HCT116 (cell line): ENCODE data around the gene BAX. TPM values are rescaled to one million over a fixed set of nuclear protein-coding genes. Genes with fewer than 3 reads are reported as not detected.

Experiments used
- ATAC-seq: fragments of 200-7000 bp; cut with Tn5 transposase; 2 replicates; pipeline ENCODE4 v1.9.1; 2020; ENCODE audit warnings: mild to moderate bottlenecking, moderate library complexity
- BruUV-seq: library from RNA; stranded (reverse); fragments of 400-500 nt; replicated peaks from 2 replicates; lab custom pipeline; 2021; lab: Mats Ljungman, UMichigan
- CTCF ChIA-PET: fragments of 300-600 bp; sonication (Branson Sonifier 250); formaldehyde crosslinking; loops from one replicate; lab custom pipeline; 2021; ENCODE audit warnings: antibody characterized with exemption; lab: Charles Lee
- POLR2A ChIA-PET: fragments of 300-600, 350-600 bp; sonication (Branson Sonifier 250); formaldehyde crosslinking; loops from one replicate; lab custom pipeline; 2021; ENCODE audit warnings: antibody characterized with exemption; lab: Charles Lee
- RAD21 ChIA-PET, 2 experiments: fragments of 300-600 bp; sonication (Branson Sonifier 250); formaldehyde crosslinking; loops; one replicate each; lab custom pipeline; 2023; ENCODE audit warnings: low total read pairs in 2 of 2; ENCODE audit not compliant: uncharacterized antibody in 2 of 2, unreplicated experiment in 2 of 2, low non-redundant PET in 1 of 2; lab: Charles Lee
- DNase-seq: peaks from one replicate; pipeline ENCODE4 v3.0.0-alpha.2; 2010; ENCODE audit warnings: low read depth, low spot score
- H2AFZ ChIP-seq: fragments of 200-600 bp; shearing (Covaris generic), sonication (generic); 2 replicates; pipeline ENCODE4 v1.6.1; 2017; ENCODE audit warnings: low read depth, mixed run types, mixed read lengths, antibody characterized with exemption, low read length; ENCODE audit not compliant: poor library complexity, severe bottlenecking
- H3K27ac ChIP-seq: 2 replicates; pipeline ENCODE4 v1.5.1; 2012; ENCODE audit warnings: low read depth, low read length
- H3K27me3 ChIP-seq: fragments of 200-600 bp; sonication (generic); 2 replicates; pipeline ENCODE4 v1.6.1; 2016; ENCODE audit warnings: mixed run types, low read length, mixed read lengths; ENCODE audit not compliant: insufficient read depth
- H3K36me3 ChIP-seq, 2 experiments: fragments of 200-500 bp in 1 of 2; fragments of 200-600 bp in 1 of 2; sonication (Bioruptor generic) in 1 of 2; sonication (generic) in 1 of 2; 2 replicates each; pipeline versions ENCODE4 v1.5.1 to v1.6.1; 2014 to 2016; ENCODE audit warnings: low read length in 2 of 2, inconsistent platforms in 1 of 2, mixed read lengths in 1 of 2, mixed run types in 1 of 2; ENCODE audit not compliant: insufficient read depth in 2 of 2, control insufficient read depth in 1 of 2
- H3K4me1 ChIP-seq, 2 experiments: fragments of 200-600 bp in 1 of 2; sonication (generic) in 1 of 2; 2 replicates each; pipeline versions ENCODE4 v1.5.1 to v1.6.1; 2012 to 2017; ENCODE audit warnings: low read length in 2 of 2, inconsistent platforms in 1 of 2, mild to moderate bottlenecking in 1 of 2, mixed read lengths in 1 of 2, mixed run types in 1 of 2, moderate library complexity in 1 of 2; ENCODE audit not compliant: insufficient read depth in 2 of 2, control insufficient read depth in 1 of 2
- H3K4me2 ChIP-seq: fragments of 200-600 bp; sonication (generic); 2 replicates; pipeline ENCODE4 v1.6.1; 2017; ENCODE audit warnings: mixed run types, low read length, mixed read lengths
- H3K4me3 ChIP-seq, 2 experiments: fragments of 200-600 bp in 1 of 2; sonication (generic) in 1 of 2; replicated peaks in 1 of 2; 2 replicates each; pipeline ENCODE4 v1.5.1; 2011 to 2016; ENCODE audit warnings: low read length in 2 of 2, control low read depth in 1 of 2, low read depth in 1 of 2, mild to moderate bottlenecking in 1 of 2, mixed read lengths in 1 of 2, mixed run types in 1 of 2
- H3K79me2 ChIP-seq: fragments of 200-600 bp; sonication (generic); 2 replicates; pipeline ENCODE4 v1.6.1; 2017; ENCODE audit warnings: mild to moderate bottlenecking, mixed run types, low read length, moderate library complexity, mixed read lengths; ENCODE audit not compliant: insufficient read depth
- H3K9ac ChIP-seq: fragments of 200-600 bp; sonication (generic); 2 replicates; pipeline ENCODE4 v1.6.1; 2016; ENCODE audit warnings: low read length, mixed read lengths
- H3K9me2 ChIP-seq: fragments of 200-600 bp; sonication (generic), shearing (Covaris generic); 2 replicates; pipeline ENCODE4 v1.6.1; 2017; ENCODE audit warnings: mixed run types, mild to moderate bottlenecking, moderate library complexity; ENCODE audit not compliant: insufficient read depth
- H3K9me3 ChIP-seq, 2 experiments: fragments of 200-500 bp in 1 of 2; fragments of 200-600 bp in 1 of 2; sonication (Bioruptor generic) in 1 of 2; sonication (generic) in 1 of 2; 2 replicates each; pipeline ENCODE4 v1.6.1; 2014 to 2017; ENCODE audit warnings: low read length in 2 of 2, mixed read lengths in 2 of 2, inconsistent platforms in 1 of 2, low read depth in 1 of 2, mild to moderate bottlenecking in 1 of 2, mixed run types in 1 of 2, moderate library complexity in 1 of 2; ENCODE audit not compliant: control insufficient read depth in 1 of 2, insufficient read depth in 1 of 2
- H4K20me1 ChIP-seq: fragments of 200-600 bp; sonication (generic), shearing (Covaris generic); 2 replicates; pipeline ENCODE4 v1.6.1; 2017; ENCODE audit warnings: mixed run types, mild to moderate bottlenecking, moderate library complexity; ENCODE audit not compliant: insufficient read depth
- ELF1 ChIP-seq: IDR thresholded peaks from 2 replicates; pipeline ENCODE4 v1.6.1; 2012; ENCODE audit warnings: low read depth, borderline replicate concordance
- POLR2A ChIP-seq: IDR thresholded peaks from 2 replicates; pipeline ENCODE4 v1.7.0; 2011; ENCODE audit warnings: borderline replicate concordance; ENCODE audit not compliant: insufficient read depth, insufficient read length; ENCODE audit errors: extremely low read depth
- RAD21 ChIP-seq: IDR thresholded peaks from 2 replicates; pipeline ENCODE4 v1.6.1; 2012; ENCODE audit warnings: low read depth, mild to moderate bottlenecking
- SP1 ChIP-seq: IDR thresholded peaks from 2 replicates; pipeline ENCODE4 v1.6.1; 2012; ENCODE audit warnings: low read depth
- SRF ChIP-seq: IDR thresholded peaks from 2 replicates; pipeline ENCODE4 v1.6.1; 2012; ENCODE audit warnings: low read depth
- YY1 ChIP-seq: IDR thresholded peaks from 2 replicates; pipeline ENCODE4 v1.6.1; 2011; ENCODE audit warnings: low read length, low read depth, moderate library complexity, mild to moderate bottlenecking; ENCODE audit not compliant: insufficient replicate concordance; ENCODE audit errors: extremely low read depth
- intact Hi-C: fragments of 100-400 bp; cut with micrococcal nuclease; formaldehyde crosslinking; loops from 2 replicates; pipeline ENCODE4 v1.10.0; 2022
- total RNA-seq: library from RNA; stranded (reverse); gene quantifications from one replicate; pipeline ENCODE4 v1.2.1, GENCODE V29; 2021; ENCODE audit not compliant: unreplicated experiment
- TF ChIP-seq, protein P1 (sequence below): IDR thresholded peaks from 2 replicates; pipeline ENCODE4 v1.6.1; 2012

Gene BAX
- total RNA-seq, 1 experiment from 2014 or later = 96.4 TPM

DNA sequence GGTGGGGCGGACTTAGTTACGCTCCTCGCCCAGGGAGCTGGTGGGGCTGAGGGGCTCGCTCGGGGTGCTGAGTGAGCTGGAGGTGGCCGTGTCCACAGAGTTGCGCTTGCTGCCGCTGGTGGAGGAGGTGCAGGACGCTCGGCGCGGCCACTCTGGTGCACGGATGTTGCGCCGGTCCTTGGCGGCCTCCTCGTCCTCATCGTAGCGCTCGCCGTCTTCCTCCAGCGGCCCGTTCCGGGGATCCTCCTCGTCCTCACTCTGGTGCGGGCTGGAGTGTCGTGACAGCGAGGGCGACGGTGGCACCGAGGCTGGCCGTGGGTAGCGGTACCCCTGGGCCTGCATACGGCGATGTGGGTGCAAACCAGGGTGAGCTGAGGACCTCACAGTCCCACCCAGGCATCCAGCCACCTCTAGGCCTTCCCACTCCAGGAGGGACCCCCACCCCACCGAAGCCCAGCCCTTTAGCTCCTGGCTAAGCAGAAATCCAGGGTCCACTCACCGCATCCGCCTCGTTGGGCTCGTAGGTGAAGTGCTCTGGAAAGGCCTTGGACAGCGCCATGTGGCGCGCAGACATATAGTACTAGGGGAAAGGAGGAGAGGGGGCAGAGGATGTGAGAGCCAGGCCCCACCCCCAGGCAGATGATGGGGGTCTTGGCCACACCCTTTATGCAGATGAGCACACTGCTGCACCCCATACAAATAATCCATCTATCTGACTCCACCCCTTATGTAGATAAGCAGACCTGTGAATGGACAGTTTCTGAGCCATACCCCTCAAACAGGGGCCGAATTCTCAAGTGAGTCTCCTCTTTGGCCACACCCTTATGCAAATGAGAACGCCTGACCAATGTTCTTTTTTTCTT is 14.8 kb downstream of the BAX start:
- BruUV-seq = no TSS peak
- H3K4me1 ChIP-seq = peaks cover 3 to 27% of the 10 kb centered on the region in 2 experiments
- no peak overlapping the region for H3K4me3 ChIP-seq
- POLR2A ChIA-PET = interaction anchor here (0.5 to 1.9 kb wide), 2 partner anchors 24 to 131 kb away, joined by 5 to 11 read pairs; partner anchors contain the start of genes GYS1 and RUVBL2
- H3K9me3 ChIP-seq = no peaks in the 10 kb centered on the region
- no peaks in the 10 kb centered on the region for H3K27me3 ChIP-seq
- H3K9me2 ChIP-seq = no peaks in the 10 kb centered on the region
- H3K27ac ChIP-seq = no peak overlapping the region
- CTCF ChIA-PET = interaction anchor here (1.3 to 3.2 kb wide), 6 partner anchors 8 to 174 kb away, joined by 7 to 28 read pairs (median 13); partner anchors contain the start of genes GYS1, PPP1R15A and RUVBL2
- H3K79me2 ChIP-seq = peaks cover 16% of the 10 kb centered on the region
- TF ChIP-seq RAD21 (no peak), SRF (no peak), SP1 (no peak)
- TF ChIP-seq, protein P1, sequence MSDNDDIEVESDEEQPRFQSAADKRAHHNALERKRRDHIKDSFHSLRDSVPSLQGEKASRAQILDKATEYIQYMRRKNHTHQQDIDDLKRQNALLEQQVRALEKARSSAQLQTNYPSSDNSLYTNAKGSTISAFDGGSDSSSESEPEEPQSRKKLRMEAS = no peak
- no peak overlapping the region for H2AFZ ChIP-seq
- DNase-seq (no peak), ATAC-seq (no peak)
- intact Hi-C loops = loop anchor here (5.0 kb wide), 1 partner anchor 97 kb away; the partner anchor contains the start of gene PPP1R15A
- H3K4me2 ChIP-seq = no peak overlapping the region
- RAD21 ChIA-PET = no interaction called here
- peaks cover 14 to 36% of the 10 kb centered on the region in 2 experiments; a peak in 3 of 4 replicates for H3K36me3 ChIP-seq
- no peak overlapping the region for H3K9ac ChIP-seq
- H4K20me1 ChIP-seq = peaks cover 9% of the 10 kb centered on the region; the same call in 1 of the 2 replicates

DNA sequence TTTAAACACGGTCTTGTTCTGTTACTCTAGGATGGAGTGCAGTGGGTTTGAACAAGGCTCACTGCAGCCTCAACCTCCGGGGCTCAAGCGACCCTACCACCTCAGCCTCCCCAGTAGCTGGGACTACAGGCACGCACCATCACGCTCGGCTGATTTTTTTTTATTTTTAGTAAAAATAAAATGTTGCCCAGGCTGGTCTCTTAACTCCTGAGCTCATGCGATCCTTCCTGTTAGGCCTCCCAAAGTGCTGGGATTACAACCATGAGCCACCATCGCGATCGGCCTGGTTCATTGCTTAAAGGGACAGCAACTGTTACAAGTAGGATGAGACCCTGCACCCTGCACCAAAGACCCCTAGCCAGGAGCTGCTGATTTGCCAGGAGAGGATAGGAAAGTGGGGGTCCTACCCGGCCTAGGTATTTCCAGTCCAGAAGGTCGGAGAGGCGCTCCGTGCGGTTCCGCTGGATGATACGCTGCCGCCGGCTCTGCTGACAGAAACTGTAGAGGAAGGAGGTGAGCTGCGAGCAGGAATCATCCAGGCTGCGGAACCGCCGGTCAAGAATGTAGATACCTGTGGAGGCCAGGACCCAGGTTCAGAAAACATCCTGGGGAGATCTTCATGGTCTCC is 15.6 kb downstream of the BAX start:
- POLR2A ChIA-PET = interaction anchor here (0.5 to 1.9 kb wide), 6 partner anchors 8 to 132 kb away, joined by 3 to 11 read pairs (median 4); partner anchors contain the start of genes BAX, DHDH, GYS1 and PPP1R15A
- ATAC-seq (no peak), DNase-seq (no peak)
- BruUV-seq = no TSS peak
- RAD21 ChIA-PET = interaction anchor here in 1 of 2 experiments (0.5 to 0.9 kb wide), 4 partner anchors 11 to 175 kb away, joined by 3 to 4 read pairs (median 3); no protein-coding TSS in a partner anchor
- Histone ChIP-seq H3K9ac (no peak overlapping the region), H3K27ac (no peak overlapping the region), H3K36me3 (peaks cover 14 to 37% of the 10 kb centered on the region in 2 experiments; a peak in 3 of 4 replicates), H3K27me3 (no peaks in the 10 kb centered on the region), H3K4me2 (no peak overlapping the region), H3K9me2 (no peaks in the 10 kb centered on the region), H3K79me2 (peaks cover 14% of the 10 kb centered on the region), H3K4me1 (peaks cover 0 to 23% of the 10 kb centered on the region in 2 experiments; a peak in 3 of 4 replicates), H2AFZ (no peak overlapping the region), H4K20me1 (peaks cover 9% of the 10 kb centered on the region; the same call in 1 of the 2 replicates), H3K4me3 (no peak overlapping the region), H3K9me3 (no peaks in the 10 kb centered on the region)
- no peak for TF ChIP-seq RAD21
- TF ChIP-seq YY1 = no peak
- TF ChIP-seq ELF1 = no peak
- TF ChIP-seq POLR2A = no peak
- intact Hi-C loops = no loop called here
- CTCF ChIA-PET = interaction anchor here (0.7 to 3.2 kb wide), 27 partner anchors 8 to 361 kb away, joined by 3 to 28 read pairs (median 5); partner anchors contain the start of genes BAX, CA11, DHDH and GYS1
